HCT116 (cell line): ENCODE results near the gene XPC. TPM values are rescaled to one million over a fixed set of nuclear protein-coding genes. Genes with fewer than 3 reads are reported as not detected.
A peak's percentile ranks its signal among the peaks of the same experiment; 100 is the strongest.

ENCODE experiments used
- ATAC-seq: fragments of 200-7000 bp; cut with Tn5 transposase; 2 replicates; pipeline ENCODE4 v1.9.1; 2020; ENCODE audit warnings: mild to moderate bottlenecking, moderate library complexity
- BruUV-seq: library from RNA; stranded (reverse); fragments of 400-500 nt; replicated peaks from 2 replicates; lab custom pipeline; 2021; lab: Mats Ljungman, UMichigan
- CTCF ChIA-PET: fragments of 300-600 bp; sonication (Branson Sonifier 250); formaldehyde crosslinking; loops from one replicate; lab custom pipeline; 2021; ENCODE audit warnings: antibody characterized with exemption; lab: Charles Lee
- POLR2A ChIA-PET: fragments of 300-600, 350-600 bp; sonication (Branson Sonifier 250); formaldehyde crosslinking; loops from one replicate; lab custom pipeline; 2021; ENCODE audit warnings: antibody characterized with exemption; lab: Charles Lee
- RAD21 ChIA-PET, 2 experiments: fragments of 300-600 bp; sonication (Branson Sonifier 250); formaldehyde crosslinking; loops; one replicate each; lab custom pipeline; 2023; ENCODE audit warnings: low total read pairs in 2 of 2; ENCODE audit not compliant: uncharacterized antibody in 2 of 2, unreplicated experiment in 2 of 2, low non-redundant PET in 1 of 2; lab: Charles Lee
- DNase-seq: peaks from one replicate; pipeline ENCODE4 v3.0.0-alpha.2; 2010; ENCODE audit warnings: low read depth, low spot score
- H2AFZ ChIP-seq: fragments of 200-600 bp; shearing (Covaris generic), sonication (generic); 2 replicates; pipeline ENCODE4 v1.6.1; 2017; ENCODE audit warnings: low read depth, mixed run types, mixed read lengths, antibody characterized with exemption, low read length; ENCODE audit not compliant: poor library complexity, severe bottlenecking
- H3K27ac ChIP-seq: 2 replicates; pipeline ENCODE4 v1.5.1; 2012; ENCODE audit warnings: low read depth, low read length
- H3K27me3 ChIP-seq: fragments of 200-600 bp; sonication (generic); 2 replicates; pipeline ENCODE4 v1.6.1; 2016; ENCODE audit warnings: mixed run types, low read length, mixed read lengths; ENCODE audit not compliant: insufficient read depth
- H3K36me3 ChIP-seq, 2 experiments: fragments of 200-500 bp in 1 of 2; fragments of 200-600 bp in 1 of 2; sonication (Bioruptor generic) in 1 of 2; sonication (generic) in 1 of 2; 2 replicates each; pipeline versions ENCODE4 v1.5.1 to v1.6.1; 2014 to 2016; ENCODE audit warnings: low read length in 2 of 2, inconsistent platforms in 1 of 2, mixed read lengths in 1 of 2, mixed run types in 1 of 2; ENCODE audit not compliant: insufficient read depth in 2 of 2, control insufficient read depth in 1 of 2
- H3K4me1 ChIP-seq, 2 experiments: fragments of 200-600 bp in 1 of 2; sonication (generic) in 1 of 2; 2 replicates each; pipeline versions ENCODE4 v1.5.1 to v1.6.1; 2012 to 2017; ENCODE audit warnings: low read length in 2 of 2, inconsistent platforms in 1 of 2, mild to moderate bottlenecking in 1 of 2, mixed read lengths in 1 of 2, mixed run types in 1 of 2, moderate library complexity in 1 of 2; ENCODE audit not compliant: insufficient read depth in 2 of 2, control insufficient read depth in 1 of 2
- H3K4me2 ChIP-seq: fragments of 200-600 bp; sonication (generic); 2 replicates; pipeline ENCODE4 v1.6.1; 2017; ENCODE audit warnings: mixed run types, low read length, mixed read lengths
- H3K4me3 ChIP-seq, 2 experiments: fragments of 200-600 bp in 1 of 2; sonication (generic) in 1 of 2; replicated peaks in 1 of 2; 2 replicates each; pipeline ENCODE4 v1.5.1; 2011 to 2016; ENCODE audit warnings: low read length in 2 of 2, control low read depth in 1 of 2, low read depth in 1 of 2, mild to moderate bottlenecking in 1 of 2, mixed read lengths in 1 of 2, mixed run types in 1 of 2
- H3K79me2 ChIP-seq: fragments of 200-600 bp; sonication (generic); 2 replicates; pipeline ENCODE4 v1.6.1; 2017; ENCODE audit warnings: mild to moderate bottlenecking, mixed run types, low read length, moderate library complexity, mixed read lengths; ENCODE audit not compliant: insufficient read depth
- H3K9ac ChIP-seq: fragments of 200-600 bp; sonication (generic); 2 replicates; pipeline ENCODE4 v1.6.1; 2016; ENCODE audit warnings: low read length, mixed read lengths
- H3K9me2 ChIP-seq: fragments of 200-600 bp; sonication (generic), shearing (Covaris generic); 2 replicates; pipeline ENCODE4 v1.6.1; 2017; ENCODE audit warnings: mixed run types, mild to moderate bottlenecking, moderate library complexity; ENCODE audit not compliant: insufficient read depth
- H3K9me3 ChIP-seq, 2 experiments: fragments of 200-500 bp in 1 of 2; fragments of 200-600 bp in 1 of 2; sonication (Bioruptor generic) in 1 of 2; sonication (generic) in 1 of 2; 2 replicates each; pipeline ENCODE4 v1.6.1; 2014 to 2017; ENCODE audit warnings: low read length in 2 of 2, mixed read lengths in 2 of 2, inconsistent platforms in 1 of 2, low read depth in 1 of 2, mild to moderate bottlenecking in 1 of 2, mixed run types in 1 of 2, moderate library complexity in 1 of 2; ENCODE audit not compliant: control insufficient read depth in 1 of 2, insufficient read depth in 1 of 2
- H4K20me1 ChIP-seq: fragments of 200-600 bp; sonication (generic), shearing (Covaris generic); 2 replicates; pipeline ENCODE4 v1.6.1; 2017; ENCODE audit warnings: mixed run types, mild to moderate bottlenecking, moderate library complexity; ENCODE audit not compliant: insufficient read depth
- ATF3 ChIP-seq: IDR thresholded peaks from 2 replicates; pipeline ENCODE4 v1.6.1; 2012
- CBX3 ChIP-seq: IDR thresholded peaks from 2 replicates; pipeline ENCODE4 v1.6.1; 2012; ENCODE audit warnings: low read depth
- EZH2phosphoT487 ChIP-seq: fragments of 200-600 bp; IDR thresholded peaks from 2 replicates; pipeline ENCODE4 v1.6.1; 2018; ENCODE audit warnings: antibody characterized with exemption, borderline replicate concordance
- JUND ChIP-seq: IDR thresholded peaks from 2 replicates; pipeline ENCODE4 v1.6.1; 2012
- POLR2AphosphoS5 ChIP-seq: IDR thresholded peaks from 2 replicates; pipeline ENCODE4 v1.6.1; 2011; ENCODE audit warnings: mild to moderate bottlenecking, low read depth, low read length, moderate library complexity
- RAD21 ChIP-seq: IDR thresholded peaks from 2 replicates; pipeline ENCODE4 v1.6.1; 2012; ENCODE audit warnings: low read depth, mild to moderate bottlenecking
- SIN3A ChIP-seq: IDR thresholded peaks from 2 replicates; pipeline ENCODE4 v1.6.1; 2012; ENCODE audit warnings: low read depth
- SP1 ChIP-seq: IDR thresholded peaks from 2 replicates; pipeline ENCODE4 v1.6.1; 2012; ENCODE audit warnings: low read depth
- SRF ChIP-seq: IDR thresholded peaks from 2 replicates; pipeline ENCODE4 v1.6.1; 2012; ENCODE audit warnings: low read depth
- TCF7L2 ChIP-seq: IDR thresholded peaks from 2 replicates; pipeline ENCODE4 v1.7.0; 2011; ENCODE audit warnings: borderline replicate concordance, inconsistent platforms; ENCODE audit not compliant: insufficient read depth, insufficient read length; ENCODE audit errors: extremely low read depth
- ZNF274 ChIP-seq: fragments of 200-500 bp; sonication (Bioruptor generic); IDR thresholded peaks from 2 replicates; pipeline ENCODE4 v1.6.1; 2014; ENCODE audit warnings: mild to moderate bottlenecking, low read depth, low read length, inconsistent platforms
- intact Hi-C: fragments of 100-400 bp; cut with micrococcal nuclease; formaldehyde crosslinking; loops from 2 replicates; pipeline ENCODE4 v1.10.0; 2022
- total RNA-seq: library from RNA; stranded (reverse); gene quantifications from one replicate; pipeline ENCODE4 v1.2.1, GENCODE V29; 2021; ENCODE audit not compliant: unreplicated experiment
- TF ChIP-seq, protein P1 (sequence below), 3 experiments: fragments of 200-600 bp in 1 of 3; sonication (generic) in 1 of 3; IDR thresholded peaks in 2 of 3; conservative IDR thresholded peaks in 1 of 3; 2 replicates each; pipeline ENCODE4 v1.5.1; 2012 to 2017; ENCODE audit warnings: low read depth in 2 of 3, low read length in 2 of 3, antibody characterized with exemption in 1 of 3, borderline replicate concordance in 1 of 3, control low read depth in 1 of 3, mild to moderate bottlenecking in 1 of 3, mixed read lengths in 1 of 3, mixed run types in 1 of 3, moderate library complexity in 1 of 3; ENCODE audit not compliant: insufficient read depth in 1 of 3

XPC gene
- total RNA-seq, 1 experiment from 2014 or later, result 29.5 TPM

DNA sequence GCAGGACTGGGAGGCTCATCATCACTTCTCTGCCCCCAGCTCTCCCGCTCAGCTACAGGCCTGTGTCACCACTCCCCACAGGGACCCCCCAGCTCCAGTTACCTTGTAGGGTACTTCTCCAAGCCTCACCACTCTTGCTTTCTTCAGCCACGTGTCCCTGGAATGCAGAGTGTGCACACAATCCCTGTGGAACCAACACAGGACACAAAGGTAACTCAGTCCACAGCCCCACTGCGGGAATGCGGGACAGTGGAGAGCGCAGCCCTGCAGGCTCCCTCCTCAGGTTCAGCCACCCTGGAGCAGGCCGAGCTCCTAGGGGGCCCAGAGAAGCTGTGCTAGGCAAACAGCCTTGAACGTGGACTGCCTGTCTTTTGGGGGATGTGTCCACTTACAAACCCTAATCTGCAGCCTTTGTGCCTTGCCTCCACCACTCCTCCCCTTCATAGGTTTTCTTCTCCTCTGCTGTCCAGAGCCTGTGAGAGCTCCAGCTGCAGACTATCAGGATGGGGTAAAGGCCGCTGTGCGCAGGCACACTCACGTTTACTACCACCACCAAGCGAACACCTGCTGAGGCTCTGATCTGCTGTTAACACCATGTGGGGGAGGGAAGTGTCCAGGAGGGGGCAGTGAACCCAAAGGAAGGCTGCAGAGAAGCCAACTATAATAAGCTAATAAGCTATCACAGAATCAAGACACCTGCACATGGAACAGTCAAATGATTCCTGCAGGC lies 26.0 kb downstream of the XPC start:
- H4K20me1 ChIP-seq, result no peaks in the 10 kb centered on the region
- no peak overlapping the region for H3K4me3 ChIP-seq
- no peak overlapping the region for H3K27ac ChIP-seq
- DNase-seq (no peak), ATAC-seq (peak; percentile 61)
- H3K9me2 ChIP-seq, result no peaks in the 10 kb centered on the region
- H3K4me2 ChIP-seq, result no peak overlapping the region
- ChIA-PET CTCF (interaction anchor here (0.7 to 1.6 kb wide), 4 partner anchors 13 to 256 kb away, joined by 3 to 4 read pairs (median 3); no protein-coding TSS in a partner anchor), RAD21 (interaction anchor here in 1 of 2 experiments (0.8 kb wide), 1 partner anchor 51 kb away, joined by 3 read pairs; no protein-coding TSS in a partner anchor), POLR2A (no interaction called here)
- H3K9ac ChIP-seq, result no peak overlapping the region
- H3K27me3 ChIP-seq, result no peaks in the 10 kb centered on the region
- TF ChIP-seq, protein P1, sequence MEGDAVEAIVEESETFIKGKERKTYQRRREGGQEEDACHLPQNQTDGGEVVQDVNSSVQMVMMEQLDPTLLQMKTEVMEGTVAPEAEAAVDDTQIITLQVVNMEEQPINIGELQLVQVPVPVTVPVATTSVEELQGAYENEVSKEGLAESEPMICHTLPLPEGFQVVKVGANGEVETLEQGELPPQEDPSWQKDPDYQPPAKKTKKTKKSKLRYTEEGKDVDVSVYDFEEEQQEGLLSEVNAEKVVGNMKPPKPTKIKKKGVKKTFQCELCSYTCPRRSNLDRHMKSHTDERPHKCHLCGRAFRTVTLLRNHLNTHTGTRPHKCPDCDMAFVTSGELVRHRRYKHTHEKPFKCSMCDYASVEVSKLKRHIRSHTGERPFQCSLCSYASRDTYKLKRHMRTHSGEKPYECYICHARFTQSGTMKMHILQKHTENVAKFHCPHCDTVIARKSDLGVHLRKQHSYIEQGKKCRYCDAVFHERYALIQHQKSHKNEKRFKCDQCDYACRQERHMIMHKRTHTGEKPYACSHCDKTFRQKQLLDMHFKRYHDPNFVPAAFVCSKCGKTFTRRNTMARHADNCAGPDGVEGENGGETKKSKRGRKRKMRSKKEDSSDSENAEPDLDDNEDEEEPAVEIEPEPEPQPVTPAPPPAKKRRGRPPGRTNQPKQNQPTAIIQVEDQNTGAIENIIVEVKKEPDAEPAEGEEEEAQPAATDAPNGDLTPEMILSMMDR (IDR thresholded peaks at IDR 0.05 in 2 of 3, conservative IDR thresholded peaks at IDR 0.05 in 1 of 3; ENCODE audit: borderline replicate concordance in 1 of 3, insufficient read depth in 1 of 3, low read depth in 2 of 3, low read length in 2 of 3), result peak in 2 of 3 experiments; percentile 55 to 62; a peak in 4 of 6 replicates
- TF ChIP-seq POLR2AphosphoS5 (no peak), RAD21 (peak; percentile 40)
- intact Hi-C loops, result no loop called here
- no peaks in the 10 kb centered on the region for H3K79me2 ChIP-seq
- H3K36me3 ChIP-seq, result peaks cover 9 to 18% of the 10 kb centered on the region in 2 experiments; a peak in 2 of 4 replicates
- BruUV-seq, result no TSS peak
- H3K4me1 ChIP-seq, result no peaks in the 10 kb centered on the region
- no peak overlapping the region for H2AFZ ChIP-seq
- no peaks in the 10 kb centered on the region for H3K9me3 ChIP-seq

DNA sequence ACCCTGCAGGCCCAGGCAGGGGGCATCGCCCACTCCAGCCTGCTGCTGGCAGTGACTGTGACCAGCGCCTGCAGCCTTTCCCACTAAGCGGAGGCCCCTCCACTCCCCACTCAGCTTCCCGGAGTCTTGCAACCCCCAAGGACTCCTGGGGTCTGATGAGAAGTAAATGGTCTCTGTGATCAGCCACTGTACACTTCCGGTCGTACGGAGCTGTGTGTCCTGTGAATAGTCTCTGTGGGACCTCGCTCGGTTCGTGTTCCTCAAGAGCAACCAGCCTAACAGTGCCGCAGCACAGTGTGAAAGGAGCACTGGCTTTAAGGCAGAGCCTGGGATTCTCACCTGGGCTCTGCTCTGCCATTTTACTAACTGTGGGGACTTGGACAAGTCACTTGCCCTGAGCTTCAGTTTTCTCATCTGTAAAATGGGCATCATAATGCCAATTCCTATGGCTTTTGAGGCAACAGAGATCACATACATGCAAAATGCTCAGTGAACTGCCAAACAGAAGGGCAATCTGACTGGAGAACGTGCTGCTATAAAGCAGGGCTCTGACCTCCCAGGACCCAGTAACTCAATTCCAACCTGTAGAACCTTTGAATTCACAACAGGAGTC lies 26.8 kb downstream of the XPC start:
- Histone ChIP-seq H3K36me3 (peaks cover 9 to 12% of the 10 kb centered on the region in 2 experiments; a peak in 2 of 4 replicates), H3K4me1 (no peaks in the 10 kb centered on the region), H3K4me2 (no peak overlapping the region), H3K4me3 (no peak overlapping the region), H3K9ac (no peak overlapping the region), H3K27me3 (no peaks in the 10 kb centered on the region), H4K20me1 (no peaks in the 10 kb centered on the region), H2AFZ (no peak overlapping the region), H3K9me3 (no peaks in the 10 kb centered on the region), H3K9me2 (no peaks in the 10 kb centered on the region), H3K27ac (no peak overlapping the region), H3K79me2 (no peaks in the 10 kb centered on the region)
- intact Hi-C loops, result no loop called here
- CTCF ChIA-PET, result no interaction called here
- ATAC-seq (no peak), DNase-seq (no peak)
- RAD21 ChIA-PET, result no interaction called here
- POLR2A ChIA-PET, result no interaction called here
- BruUV-seq, result no TSS peak
- no peak for TF ChIP-seq ZNF274
- TF ChIP-seq CBX3, result no peak
- TF ChIP-seq SIN3A, result no peak
- TF ChIP-seq, protein P1 (IDR thresholded peaks at IDR 0.05 in 2 of 3, conservative IDR thresholded peaks at IDR 0.05 in 1 of 3; ENCODE audit: borderline replicate concordance in 1 of 3, insufficient read depth in 1 of 3, low read depth in 2 of 3, low read length in 2 of 3), result no peak
- no peak for TF ChIP-seq EZH2phosphoT487
- no peak for TF ChIP-seq SP1
- TF ChIP-seq ATF3, result no peak
- no peak for TF ChIP-seq TCF7L2
- TF ChIP-seq JUND, result no peak
- no peak for TF ChIP-seq SRF
